Suprapubic skin (tissue), 4 donors: ENCODE measurements around the gene TSR3.

Experiments
- EP300 ChIP-seq: sonication (generic); formaldehyde crosslinking; IDR thresholded peaks from one replicate; pipeline ENCODE4 v1.6.1; 2017; ENCODE audit warnings: antibody characterized with exemption
- POLR2A ChIP-seq, 2 donors: fragments of 450-650 bp; IDR thresholded peaks; one replicate each; pipeline ENCODE4 v1.6.1; 2017; ENCODE audit warnings: antibody characterized with exemption in 2 of 2, mild to moderate bottlenecking in 2 of 2, moderate library complexity in 2 of 2
- POLR2AphosphoS5 ChIP-seq, 3 donors: sonication (generic); formaldehyde crosslinking; IDR thresholded peaks; one replicate each; pipeline ENCODE4 v1.6.1; 2017; ENCODE audit warnings: antibody characterized with exemption in 3 of 3
- TF ChIP-seq, protein P1 (sequence below), 2 donors: fragments of 200-600 bp in 1 of 2; fragments of 450-650 bp in 1 of 2; sonication (generic) in 1 of 2; IDR thresholded peaks; one replicate each; pipeline ENCODE4 v1.5.1; 2016 to 2019; ENCODE audit warnings: antibody characterized with exemption in 2 of 2, mild to moderate bottlenecking in 1 of 2, moderate library complexity in 1 of 2

DNA sequence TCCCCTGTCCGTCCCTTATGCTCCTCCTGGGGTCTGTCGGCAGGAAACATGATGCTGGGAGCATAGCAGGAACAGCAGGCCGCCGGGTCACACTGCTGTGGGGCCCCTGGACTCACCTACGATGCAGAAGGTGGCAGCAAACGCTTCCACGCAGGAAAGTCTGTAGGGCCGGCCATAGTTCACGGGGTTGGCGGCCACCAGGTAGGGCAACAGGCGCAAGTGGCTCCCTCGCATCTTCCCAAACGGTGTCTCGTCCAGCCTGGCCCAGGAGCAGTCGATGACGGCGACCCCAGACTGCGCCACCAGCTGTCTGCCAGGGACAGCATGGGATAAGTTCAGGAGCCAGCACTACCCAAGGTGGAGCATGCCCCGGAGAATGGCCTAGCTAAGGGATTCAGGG is 987 bp downstream of the TSR3 start:
- TF ChIP-seq EP300, result no peak
- no peak for TF ChIP-seq POLR2AphosphoS5 (IDR thresholded peaks at IDR 0.05)
- TF ChIP-seq, protein P1, sequence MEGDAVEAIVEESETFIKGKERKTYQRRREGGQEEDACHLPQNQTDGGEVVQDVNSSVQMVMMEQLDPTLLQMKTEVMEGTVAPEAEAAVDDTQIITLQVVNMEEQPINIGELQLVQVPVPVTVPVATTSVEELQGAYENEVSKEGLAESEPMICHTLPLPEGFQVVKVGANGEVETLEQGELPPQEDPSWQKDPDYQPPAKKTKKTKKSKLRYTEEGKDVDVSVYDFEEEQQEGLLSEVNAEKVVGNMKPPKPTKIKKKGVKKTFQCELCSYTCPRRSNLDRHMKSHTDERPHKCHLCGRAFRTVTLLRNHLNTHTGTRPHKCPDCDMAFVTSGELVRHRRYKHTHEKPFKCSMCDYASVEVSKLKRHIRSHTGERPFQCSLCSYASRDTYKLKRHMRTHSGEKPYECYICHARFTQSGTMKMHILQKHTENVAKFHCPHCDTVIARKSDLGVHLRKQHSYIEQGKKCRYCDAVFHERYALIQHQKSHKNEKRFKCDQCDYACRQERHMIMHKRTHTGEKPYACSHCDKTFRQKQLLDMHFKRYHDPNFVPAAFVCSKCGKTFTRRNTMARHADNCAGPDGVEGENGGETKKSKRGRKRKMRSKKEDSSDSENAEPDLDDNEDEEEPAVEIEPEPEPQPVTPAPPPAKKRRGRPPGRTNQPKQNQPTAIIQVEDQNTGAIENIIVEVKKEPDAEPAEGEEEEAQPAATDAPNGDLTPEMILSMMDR (IDR thresholded peaks at IDR 0.05), result no peak
- TF ChIP-seq POLR2A (IDR thresholded peaks at IDR 0.05), result no peak
